HG02623 (cell line): ENCODE data around the gene RNF227.
"Not testable (repeated sequence)": the region's sequence is repeated elsewhere in the genome, so short reads cannot be mapped to it uniquely, and the experiment has no call there.

Experiments
- ATAC-seq: cut with Tn5 transposase; IDR thresholded peaks from one replicate; pipeline ENCODE4 v1.9.1; 2021; ENCODE audit warnings: moderate library complexity; ENCODE audit not compliant: unreplicated experiment

Gene RNF227

GRCh38 chr17:7915611-7916384 is at the start of gene RNF227:
Gene RNF227, minus strand, starts transcription at chr17:7916289. Its CDS starts 94 bp downstream, at chr17:7916195.
- peak; percentile 71 for ATAC-seq

- ATAC-seq = no peak
Observed at GRCh38 chr17:7961421-7961820, 45.3 kb upstream of the RNF227 start.

- ATAC-seq = no peak
Observed at GRCh38 chr17:7959503-7960253, 43.6 kb upstream of the RNF227 start.

- no peak for ATAC-seq
Observed at GRCh38 chr17:7956228-7956965, 40.3 kb upstream of the RNF227 start.

GRCh38 chr17:7955414-7956227 is 39.5 kb upstream of the RNF227 start:
- no peak for ATAC-seq

- not testable (repeated sequence) for ATAC-seq
Observed at GRCh38 chr17:7953266-7953665, 37.2 kb upstream of the RNF227 start.

- ATAC-seq = peak; percentile 63
Observed at GRCh38 chr17:7951143-7951792, 35.2 kb upstream of the RNF227 start.

GRCh38 chr17:7950578-7950977 is 34.5 kb upstream of the RNF227 start:
- no peak for ATAC-seq

GRCh38 chr17:7947651-7948050 is 31.6 kb upstream of the RNF227 start:
- ATAC-seq = no peak

GRCh38 chr17:7946441-7946840 is 30.4 kb upstream of the RNF227 start:
- ATAC-seq = no peak

- ATAC-seq = no peak
Observed at GRCh38 chr17:7945651-7946050, 29.6 kb upstream of the RNF227 start.

- ATAC-seq = no peak
Observed at GRCh38 chr17:7944326-7944725, 28.2 kb upstream of the RNF227 start.

- ATAC-seq = no peak
Observed at GRCh38 chr17:7943291-7943690, 27.2 kb upstream of the RNF227 start.

GRCh38 chr17:7940743-7941142 is 24.7 kb upstream of the RNF227 start:
- no peak for ATAC-seq

GRCh38 chr17:7940034-7940433 is 23.9 kb upstream of the RNF227 start:
- ATAC-seq = no peak

- ATAC-seq = no peak
Observed at GRCh38 chr17:7935859-7936258, 19.8 kb upstream of the RNF227 start.

- ATAC-seq = no peak
Observed at GRCh38 chr17:7932949-7933348, 16.9 kb upstream of the RNF227 start.

- ATAC-seq = no peak
Observed at GRCh38 chr17:7932483-7932891, 16.4 kb upstream of the RNF227 start.

GRCh38 chr17:7931709-7932482 is 15.8 kb upstream of the RNF227 start, which contains the start of the genes CNTROB and TRAPPC1:
Gene CNTROB, plus strand, starts transcription at chr17:7932206. Its CDS starts 874 bp downstream, at chr17:7933080.
Gene TRAPPC1, minus strand, starts transcription at chr17:7931946. Its CDS starts 117 bp downstream, at chr17:7931829.
- peak; percentile 92 for ATAC-seq
